ENCODE measurements around the gene ATP6V1B1. TPM values are rescaled to one million over a fixed set of nuclear protein-coding genes. Genes with fewer than 3 reads are reported as not detected.

Gene ATP6V1B1
- total RNA-seq, 1 experiment from 2014 or later, result 2.5 TPM

- in situ Hi-C loops (cut with HindIII; ENCODE audit: low pct_unique_long_range_greater_than_20kb, low sequenced_read_pairs), result no loop called here
Observed at GRCh38 chr2:70979180-70979488, 43.4 kb downstream of the ATP6V1B1 start.

GRCh38 chr2:70979626-70980025 is 43.9 kb downstream of the ATP6V1B1 start:
- in situ Hi-C loops (cut with HindIII; ENCODE audit: low pct_unique_long_range_greater_than_20kb, low sequenced_read_pairs), result no loop called here
- no peak for DNase-seq (ENCODE audit: low read depth, low spot score)

More at GRCh38 chr2:70979180-70979488, 43.4 kb downstream of the ATP6V1B1 start:
- no peak for DNase-seq (ENCODE audit: low read depth, low spot score)

- DNase-seq (ENCODE audit: low read depth, low spot score), result no peak
Observed at GRCh38 chr2:70981421-70981820, 45.7 kb downstream of the ATP6V1B1 start.

GRCh38 chr2:70981866-70982810 is 46.4 kb downstream of the ATP6V1B1 start:
- no peak for DNase-seq (ENCODE audit: low read depth, low spot score)
- in situ Hi-C loops (cut with HindIII; ENCODE audit: low pct_unique_long_range_greater_than_20kb, low sequenced_read_pairs), result no loop called here

More at GRCh38 chr2:70981421-70981820, 45.7 kb downstream of the ATP6V1B1 start:
- in situ Hi-C loops (cut with HindIII; ENCODE audit: low pct_unique_long_range_greater_than_20kb, low sequenced_read_pairs), result no loop called here

GRCh38 chr2:70982971-70983370 is 47.3 kb downstream of the ATP6V1B1 start:
- DNase-seq (ENCODE audit: low read depth, low spot score), result no peak

GRCh38 chr2:70983506-70984227 is 48.0 kb downstream of the ATP6V1B1 start:
- in situ Hi-C loops (cut with HindIII; ENCODE audit: low pct_unique_long_range_greater_than_20kb, low sequenced_read_pairs), result no loop called here
- DNase-seq (ENCODE audit: low read depth, low spot score), result no peak

More at GRCh38 chr2:70982971-70983370, 47.3 kb downstream of the ATP6V1B1 start:
- in situ Hi-C loops (cut with HindIII; ENCODE audit: low pct_unique_long_range_greater_than_20kb, low sequenced_read_pairs), result no loop called here

- no peak for DNase-seq (ENCODE audit: low read depth, low spot score)
- in situ Hi-C loops (cut with HindIII; ENCODE audit: low pct_unique_long_range_greater_than_20kb, low sequenced_read_pairs), result no loop called here
Observed at GRCh38 chr2:70984228-70984575, 48.5 kb downstream of the ATP6V1B1 start.

GRCh38 chr2:70984576-70985282 is 49.0 kb downstream of the ATP6V1B1 start:
- DNase-seq (ENCODE audit: low read depth, low spot score), result peak; percentile 81

GRCh38 chr2:70985283-70985688 is 49.6 kb downstream of the ATP6V1B1 start:
- DNase-seq (ENCODE audit: low read depth, low spot score), result no peak
- in situ Hi-C loops (cut with HindIII; ENCODE audit: low pct_unique_long_range_greater_than_20kb, low sequenced_read_pairs), result no loop called here

More at GRCh38 chr2:70984576-70985282, 49.0 kb downstream of the ATP6V1B1 start:
- in situ Hi-C loops (cut with HindIII; ENCODE audit: low pct_unique_long_range_greater_than_20kb, low sequenced_read_pairs), result no loop called here

GRCh38 chr2:70985956-70986355 is 50.3 kb downstream of the ATP6V1B1 start:
- in situ Hi-C loops (cut with HindIII; ENCODE audit: low pct_unique_long_range_greater_than_20kb, low sequenced_read_pairs), result no loop called here
- no peak for DNase-seq (ENCODE audit: low read depth, low spot score)

GRCh38 chr2:70986499-70987189 is 50.9 kb downstream of the ATP6V1B1 start:
- in situ Hi-C loops (cut with HindIII; ENCODE audit: low pct_unique_long_range_greater_than_20kb, low sequenced_read_pairs), result no loop called here
- DNase-seq (ENCODE audit: low read depth, low spot score), result no peak

GRCh38 chr2:70987386-70987785 is 51.7 kb downstream of the ATP6V1B1 start:
- in situ Hi-C loops (cut with HindIII; ENCODE audit: low pct_unique_long_range_greater_than_20kb, low sequenced_read_pairs), result no loop called here
- DNase-seq (ENCODE audit: low read depth, low spot score), result no peak

- DNase-seq (ENCODE audit: low read depth, low spot score), result no peak
Observed at GRCh38 chr2:70988151-70988550, 52.5 kb downstream of the ATP6V1B1 start.

GRCh38 chr2:70988726-70989648 is 53.3 kb downstream of the ATP6V1B1 start:
- no peak for DNase-seq (ENCODE audit: low read depth, low spot score)
- in situ Hi-C loops (cut with HindIII; ENCODE audit: low pct_unique_long_range_greater_than_20kb, low sequenced_read_pairs), result no loop called here

More at GRCh38 chr2:70988151-70988550, 52.5 kb downstream of the ATP6V1B1 start:
- in situ Hi-C loops (cut with HindIII; ENCODE audit: low pct_unique_long_range_greater_than_20kb, low sequenced_read_pairs), result no loop called here

GRCh38 chr2:70990216-70990615 is 54.5 kb downstream of the ATP6V1B1 start:
- in situ Hi-C loops (cut with HindIII; ENCODE audit: low pct_unique_long_range_greater_than_20kb, low sequenced_read_pairs), result no loop called here
- no peak for DNase-seq (ENCODE audit: low read depth, low spot score)

- in situ Hi-C loops (cut with HindIII; ENCODE audit: low pct_unique_long_range_greater_than_20kb, low sequenced_read_pairs), result no loop called here
- DNase-seq (ENCODE audit: low read depth, low spot score), result no peak
Observed at GRCh38 chr2:70991142-70991541, 55.4 kb downstream of the ATP6V1B1 start.

- DNase-seq (ENCODE audit: low read depth, low spot score), result no peak
- in situ Hi-C loops (cut with HindIII; ENCODE audit: low pct_unique_long_range_greater_than_20kb, low sequenced_read_pairs), result no loop called here
Observed at GRCh38 chr2:70991742-70992141, 56.0 kb downstream of the ATP6V1B1 start.

Measured in SK-MEL-5 (cell line).